Osteocyte (in vitro differentiated cells): ENCODE measurements around the gene DYNC1LI2. TPM values are rescaled to one million over a fixed set of nuclear protein-coding genes. Genes with fewer than 3 reads are reported as not detected.

ENCODE experiments used
- DNase-seq: peaks from one replicate; pipeline ENCODE4 v3.0.0; 2021; ENCODE audit warnings: mixed read lengths; ENCODE audit not compliant: unreplicated experiment; ENCODE audit errors: extremely low spot score
- H3K27ac Mint-ChIP-seq: one replicate; pipeline ENCODE4 v1.8.0; 2021; ENCODE audit warnings: mild to moderate bottlenecking, mixed read lengths; ENCODE audit not compliant: unreplicated experiment
- H3K27me3 Mint-ChIP-seq: one replicate; pipeline ENCODE4 v1.8.0; 2021; ENCODE audit warnings: mixed read lengths; ENCODE audit not compliant: unreplicated experiment
- H3K36me3 Mint-ChIP-seq: one replicate; pipeline ENCODE4 v1.8.0; 2021; ENCODE audit warnings: mixed read lengths; ENCODE audit not compliant: unreplicated experiment
- H3K4me1 Mint-ChIP-seq: one replicate; pipeline ENCODE4 v1.8.0; 2021; ENCODE audit warnings: mixed read lengths; ENCODE audit not compliant: unreplicated experiment
- H3K4me3 Mint-ChIP-seq: one replicate; pipeline ENCODE4 v1.8.0; 2021; ENCODE audit warnings: mild to moderate bottlenecking, moderate library complexity, mixed read lengths; ENCODE audit not compliant: unreplicated experiment
- H3K9me3 Mint-ChIP-seq: one replicate; pipeline ENCODE4 v1.8.0; 2021; ENCODE audit warnings: mixed read lengths; ENCODE audit not compliant: unreplicated experiment
- total RNA-seq: library from RNA; stranded (reverse); gene quantifications from 2 replicates; pipeline ENCODE4 v1.2.1, GENCODE V29; 2021
- TF ChIP-seq, protein P1 (sequence below): fragments of 200-600 bp; sonication (generic); IDR thresholded peaks from 2 replicates; pipeline ENCODE4 v1.5.0; 2021; ENCODE audit warnings: antibody characterized with exemption, mild to moderate bottlenecking, moderate library complexity

The DYNC1LI2 gene
- total RNA-seq, 1 donor from 2014 or later, result 151 TPM

DNA sequence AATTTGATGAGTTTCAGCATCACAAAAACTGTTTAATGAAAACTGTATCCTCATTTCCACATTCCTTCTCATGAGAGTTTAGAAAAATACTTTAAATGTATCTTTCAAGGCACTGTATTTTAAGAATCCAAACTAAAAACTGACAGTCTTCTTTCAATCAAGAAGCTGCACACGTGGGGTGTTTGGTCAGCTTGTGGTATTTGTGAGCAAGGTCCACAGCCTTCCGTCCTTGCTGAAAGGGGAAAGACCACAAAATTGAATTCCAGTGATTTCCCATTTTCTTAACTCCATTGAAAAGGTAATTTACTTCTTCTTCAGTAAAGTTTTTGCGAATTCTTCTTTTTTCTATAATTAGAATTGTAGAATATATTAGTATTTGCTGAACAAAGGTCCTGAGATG, 3.4 kb upstream of the DYNC1LI2 start:
- Mint-ChIP-seq H3K4me3 (no peak overlapping the region), H3K36me3 (peaks cover 1% of the 10 kb centered on the region), H3K27ac (no peak overlapping the region), H3K4me1 (peaks cover 15% of the 10 kb centered on the region), H3K27me3 (peaks cover 27% of the 10 kb centered on the region), H3K9me3 (no peaks in the 10 kb centered on the region)
- DNase-seq, result no peak
- TF ChIP-seq, protein P1, sequence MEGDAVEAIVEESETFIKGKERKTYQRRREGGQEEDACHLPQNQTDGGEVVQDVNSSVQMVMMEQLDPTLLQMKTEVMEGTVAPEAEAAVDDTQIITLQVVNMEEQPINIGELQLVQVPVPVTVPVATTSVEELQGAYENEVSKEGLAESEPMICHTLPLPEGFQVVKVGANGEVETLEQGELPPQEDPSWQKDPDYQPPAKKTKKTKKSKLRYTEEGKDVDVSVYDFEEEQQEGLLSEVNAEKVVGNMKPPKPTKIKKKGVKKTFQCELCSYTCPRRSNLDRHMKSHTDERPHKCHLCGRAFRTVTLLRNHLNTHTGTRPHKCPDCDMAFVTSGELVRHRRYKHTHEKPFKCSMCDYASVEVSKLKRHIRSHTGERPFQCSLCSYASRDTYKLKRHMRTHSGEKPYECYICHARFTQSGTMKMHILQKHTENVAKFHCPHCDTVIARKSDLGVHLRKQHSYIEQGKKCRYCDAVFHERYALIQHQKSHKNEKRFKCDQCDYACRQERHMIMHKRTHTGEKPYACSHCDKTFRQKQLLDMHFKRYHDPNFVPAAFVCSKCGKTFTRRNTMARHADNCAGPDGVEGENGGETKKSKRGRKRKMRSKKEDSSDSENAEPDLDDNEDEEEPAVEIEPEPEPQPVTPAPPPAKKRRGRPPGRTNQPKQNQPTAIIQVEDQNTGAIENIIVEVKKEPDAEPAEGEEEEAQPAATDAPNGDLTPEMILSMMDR, result no peak

DNA sequence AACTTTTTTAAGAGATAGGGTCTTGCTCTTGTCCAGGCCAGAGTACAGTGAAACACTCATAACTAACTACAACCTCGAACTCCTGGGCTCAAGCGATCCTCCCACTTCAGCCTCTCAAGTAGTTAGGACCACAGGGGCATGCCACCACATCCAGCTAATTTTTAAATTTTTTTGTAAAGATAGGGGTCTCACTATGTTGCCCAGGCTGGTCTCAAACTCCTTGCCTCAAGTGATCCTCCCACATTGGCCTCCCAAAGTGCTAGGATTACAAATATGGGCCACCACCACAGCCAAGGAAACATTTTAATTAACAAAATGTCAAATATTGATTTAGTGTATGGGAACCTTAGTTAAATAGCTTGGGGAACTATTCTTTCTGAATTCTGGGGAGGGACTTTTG, 2.8 kb upstream of the DYNC1LI2 start:
- Mint-ChIP-seq H3K27me3 (peaks cover 27% of the 10 kb centered on the region), H3K27ac (no peak overlapping the region), H3K9me3 (no peaks in the 10 kb centered on the region), H3K4me1 (peaks cover 21% of the 10 kb centered on the region), H3K4me3 (no peak overlapping the region), H3K36me3 (peaks cover 4% of the 10 kb centered on the region)
- TF ChIP-seq, protein P1, result no peak
- no peak for DNase-seq

DNA sequence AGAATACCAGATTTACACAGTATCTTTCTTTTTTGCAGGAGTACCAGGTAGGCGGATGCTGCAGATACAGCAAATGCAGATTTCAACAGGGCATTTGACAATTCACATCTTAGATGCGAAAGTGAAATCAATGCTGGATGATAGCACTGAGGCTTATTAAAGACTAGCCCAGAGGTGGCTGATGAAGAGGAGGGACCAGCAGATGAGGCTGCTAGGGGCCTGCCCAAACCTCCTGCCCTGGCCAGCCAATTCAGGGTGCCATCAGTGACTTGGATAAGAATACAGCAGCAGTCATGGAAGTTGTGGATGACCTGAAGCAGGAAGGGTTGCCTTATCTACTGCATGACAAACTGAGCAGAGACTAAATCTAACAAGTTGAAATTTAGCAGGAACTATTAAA, 1.5 kb upstream of the DYNC1LI2 start:
- Mint-ChIP-seq H3K27me3 (peaks cover 25% of the 10 kb centered on the region), H3K9me3 (no peaks in the 10 kb centered on the region), H3K4me3 (no peak overlapping the region), H3K36me3 (peaks cover 15% of the 10 kb centered on the region), H3K27ac (no peak overlapping the region), H3K4me1 (peaks cover 27% of the 10 kb centered on the region)
- TF ChIP-seq, protein P1, result no peak
- peak; percentile 34 for DNase-seq

DNA sequence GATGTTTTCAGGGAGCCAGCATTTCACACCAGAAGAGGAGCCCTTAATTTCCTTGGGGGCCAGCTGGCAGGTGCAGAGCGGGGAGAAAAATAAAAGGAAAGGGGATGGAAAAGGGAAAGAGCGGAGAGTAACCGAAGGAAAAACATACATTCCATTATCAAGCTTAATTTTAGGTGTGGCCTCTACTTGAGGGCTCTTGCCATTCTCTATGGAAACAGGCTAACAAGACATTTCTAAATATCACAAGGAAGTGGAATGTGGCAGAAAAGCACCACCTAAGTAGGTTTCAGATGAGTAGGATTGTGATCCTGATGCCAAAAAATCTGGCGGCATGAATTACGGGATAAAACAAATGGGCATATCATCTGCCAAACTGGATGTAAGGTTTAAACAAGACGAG, 970 bp upstream of the DYNC1LI2 start:
- Mint-ChIP-seq H3K4me3 (peak overlapping the region; percentile 67), H3K36me3 (peaks cover 19% of the 10 kb centered on the region), H3K27me3 (peaks cover 25% of the 10 kb centered on the region), H3K27ac (peak overlapping the region; percentile 65), H3K9me3 (no peaks in the 10 kb centered on the region), H3K4me1 (peaks cover 27% of the 10 kb centered on the region)
- TF ChIP-seq, protein P1, result no peak
- no peak for DNase-seq

DNA sequence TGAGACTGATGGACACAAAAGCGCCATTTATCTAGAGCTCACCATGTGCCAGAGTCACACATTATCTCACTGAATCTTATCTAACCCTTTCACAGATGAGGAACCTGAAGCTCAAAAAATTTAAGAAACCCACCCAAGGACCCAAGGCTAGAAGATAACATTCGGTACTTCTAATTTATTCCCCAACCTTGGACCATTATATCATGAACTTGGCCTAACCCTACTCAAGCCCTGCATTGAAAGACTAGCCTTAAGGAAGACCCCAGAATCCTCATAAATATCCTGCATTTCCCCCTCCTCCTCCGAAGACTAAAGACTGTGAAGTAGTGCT, 548 bp upstream of the DYNC1LI2 start:
- Mint-ChIP-seq H3K4me3 (peak overlapping the region; percentile 67), H3K9me3 (no peaks in the 10 kb centered on the region), H3K27ac (peak overlapping the region; percentile 65), H3K36me3 (peaks cover 19% of the 10 kb centered on the region), H3K27me3 (peaks cover 25% of the 10 kb centered on the region), H3K4me1 (peaks cover 27% of the 10 kb centered on the region)
- TF ChIP-seq, protein P1, result no peak
- no peak for DNase-seq
